Measurements from ENCODE around the gene CD248.

DNA sequence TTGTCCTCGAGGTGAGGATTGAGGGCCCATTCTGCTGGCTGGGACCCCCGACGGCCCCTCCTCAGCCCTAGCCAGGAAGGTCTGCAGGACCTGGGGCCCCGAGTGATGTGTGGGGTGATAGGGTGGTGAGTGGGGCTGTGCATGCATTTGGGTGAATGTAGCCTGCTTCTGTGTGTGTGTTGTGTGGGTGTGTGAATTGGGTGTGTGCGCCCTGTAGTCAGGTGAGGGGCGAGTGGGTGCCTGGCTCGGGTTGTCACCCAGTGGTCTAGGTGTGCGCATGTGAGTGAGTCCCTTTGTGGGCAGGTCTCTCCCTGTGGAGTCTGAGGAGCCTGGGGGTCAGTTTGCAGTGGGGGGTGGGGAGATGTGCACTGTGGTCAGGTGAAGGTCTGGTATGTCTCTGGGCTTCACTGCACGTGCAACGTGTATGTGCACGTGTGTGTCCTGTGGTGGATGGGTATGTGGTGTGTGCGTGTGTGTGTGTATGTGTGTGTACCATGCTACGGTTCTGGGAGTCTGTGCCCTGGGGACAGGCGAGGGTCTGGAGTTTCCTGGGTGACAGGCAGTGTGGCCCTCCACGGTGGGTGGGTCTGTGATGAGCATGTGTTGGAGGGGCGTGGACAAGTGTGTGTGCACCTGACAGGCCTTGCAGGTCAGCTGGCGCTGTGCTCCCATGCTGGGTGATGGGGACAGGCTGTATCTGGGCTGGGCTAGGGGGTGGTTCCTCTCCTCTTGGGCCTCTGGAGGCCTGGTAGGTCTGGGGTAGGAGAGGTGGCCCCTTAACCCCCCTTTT lies 24.1 kb downstream of the CD248 start:
- TF ChIP-seq, protein P1, sequence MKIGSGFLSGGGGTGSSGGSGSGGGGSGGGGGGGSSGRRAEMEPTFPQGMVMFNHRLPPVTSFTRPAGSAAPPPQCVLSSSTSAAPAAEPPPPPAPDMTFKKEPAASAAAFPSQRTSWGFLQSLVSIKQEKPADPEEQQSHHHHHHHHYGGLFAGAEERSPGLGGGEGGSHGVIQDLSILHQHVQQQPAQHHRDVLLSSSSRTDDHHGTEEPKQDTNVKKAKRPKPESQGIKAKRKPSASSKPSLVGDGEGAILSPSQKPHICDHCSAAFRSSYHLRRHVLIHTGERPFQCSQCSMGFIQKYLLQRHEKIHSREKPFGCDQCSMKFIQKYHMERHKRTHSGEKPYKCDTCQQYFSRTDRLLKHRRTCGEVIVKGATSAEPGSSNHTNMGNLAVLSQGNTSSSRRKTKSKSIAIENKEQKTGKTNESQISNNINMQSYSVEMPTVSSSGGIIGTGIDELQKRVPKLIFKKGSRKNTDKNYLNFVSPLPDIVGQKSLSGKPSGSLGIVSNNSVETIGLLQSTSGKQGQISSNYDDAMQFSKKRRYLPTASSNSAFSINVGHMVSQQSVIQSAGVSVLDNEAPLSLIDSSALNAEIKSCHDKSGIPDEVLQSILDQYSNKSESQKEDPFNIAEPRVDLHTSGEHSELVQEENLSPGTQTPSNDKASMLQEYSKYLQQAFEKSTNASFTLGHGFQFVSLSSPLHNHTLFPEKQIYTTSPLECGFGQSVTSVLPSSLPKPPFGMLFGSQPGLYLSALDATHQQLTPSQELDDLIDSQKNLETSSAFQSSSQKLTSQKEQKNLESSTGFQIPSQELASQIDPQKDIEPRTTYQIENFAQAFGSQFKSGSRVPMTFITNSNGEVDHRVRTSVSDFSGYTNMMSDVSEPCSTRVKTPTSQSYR (CRISPR knock-in tag; IDR thresholded peaks at IDR 0.05) = no peak
- TF ChIP-seq ESRRA (CRISPR knock-in tag; IDR thresholded peaks at IDR 0.05; ENCODE audit: borderline replicate concordance) (no peak), ZNF423 (CRISPR knock-in tag; IDR thresholded peaks at IDR 0.05) (no peak), CREB1 (CRISPR knock-in tag; IDR thresholded peaks at IDR 0.05) (no peak)
- TF ChIP-seq, protein P2, sequence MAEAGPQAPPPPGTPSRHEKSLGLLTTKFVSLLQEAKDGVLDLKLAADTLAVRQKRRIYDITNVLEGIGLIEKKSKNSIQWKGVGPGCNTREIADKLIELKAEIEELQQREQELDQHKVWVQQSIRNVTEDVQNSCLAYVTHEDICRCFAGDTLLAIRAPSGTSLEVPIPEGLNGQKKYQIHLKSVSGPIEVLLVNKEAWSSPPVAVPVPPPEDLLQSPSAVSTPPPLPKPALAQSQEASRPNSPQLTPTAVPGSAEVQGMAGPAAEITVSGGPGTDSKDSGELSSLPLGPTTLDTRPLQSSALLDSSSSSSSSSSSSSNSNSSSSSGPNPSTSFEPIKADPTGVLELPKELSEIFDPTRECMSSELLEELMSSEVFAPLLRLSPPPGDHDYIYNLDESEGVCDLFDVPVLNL (CRISPR knock-in tag; IDR thresholded peaks at IDR 0.05; ENCODE audit: borderline replicate concordance, low read depth) = no peak
- TF ChIP-seq, protein P3, sequence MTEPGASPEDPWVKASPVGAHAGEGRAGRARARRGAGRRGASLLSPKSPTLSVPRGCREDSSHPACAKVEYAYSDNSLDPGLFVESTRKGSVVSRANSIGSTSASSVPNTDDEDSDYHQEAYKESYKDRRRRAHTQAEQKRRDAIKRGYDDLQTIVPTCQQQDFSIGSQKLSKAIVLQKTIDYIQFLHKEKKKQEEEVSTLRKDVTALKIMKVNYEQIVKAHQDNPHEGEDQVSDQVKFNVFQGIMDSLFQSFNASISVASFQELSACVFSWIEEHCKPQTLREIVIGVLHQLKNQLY (CRISPR knock-in tag; IDR thresholded peaks at IDR 0.05) = no peak
- TF ChIP-seq, protein P4, sequence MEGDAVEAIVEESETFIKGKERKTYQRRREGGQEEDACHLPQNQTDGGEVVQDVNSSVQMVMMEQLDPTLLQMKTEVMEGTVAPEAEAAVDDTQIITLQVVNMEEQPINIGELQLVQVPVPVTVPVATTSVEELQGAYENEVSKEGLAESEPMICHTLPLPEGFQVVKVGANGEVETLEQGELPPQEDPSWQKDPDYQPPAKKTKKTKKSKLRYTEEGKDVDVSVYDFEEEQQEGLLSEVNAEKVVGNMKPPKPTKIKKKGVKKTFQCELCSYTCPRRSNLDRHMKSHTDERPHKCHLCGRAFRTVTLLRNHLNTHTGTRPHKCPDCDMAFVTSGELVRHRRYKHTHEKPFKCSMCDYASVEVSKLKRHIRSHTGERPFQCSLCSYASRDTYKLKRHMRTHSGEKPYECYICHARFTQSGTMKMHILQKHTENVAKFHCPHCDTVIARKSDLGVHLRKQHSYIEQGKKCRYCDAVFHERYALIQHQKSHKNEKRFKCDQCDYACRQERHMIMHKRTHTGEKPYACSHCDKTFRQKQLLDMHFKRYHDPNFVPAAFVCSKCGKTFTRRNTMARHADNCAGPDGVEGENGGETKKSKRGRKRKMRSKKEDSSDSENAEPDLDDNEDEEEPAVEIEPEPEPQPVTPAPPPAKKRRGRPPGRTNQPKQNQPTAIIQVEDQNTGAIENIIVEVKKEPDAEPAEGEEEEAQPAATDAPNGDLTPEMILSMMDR (IDR thresholded peaks at IDR 0.05) = no peak
- TF ChIP-seq, protein P5, sequence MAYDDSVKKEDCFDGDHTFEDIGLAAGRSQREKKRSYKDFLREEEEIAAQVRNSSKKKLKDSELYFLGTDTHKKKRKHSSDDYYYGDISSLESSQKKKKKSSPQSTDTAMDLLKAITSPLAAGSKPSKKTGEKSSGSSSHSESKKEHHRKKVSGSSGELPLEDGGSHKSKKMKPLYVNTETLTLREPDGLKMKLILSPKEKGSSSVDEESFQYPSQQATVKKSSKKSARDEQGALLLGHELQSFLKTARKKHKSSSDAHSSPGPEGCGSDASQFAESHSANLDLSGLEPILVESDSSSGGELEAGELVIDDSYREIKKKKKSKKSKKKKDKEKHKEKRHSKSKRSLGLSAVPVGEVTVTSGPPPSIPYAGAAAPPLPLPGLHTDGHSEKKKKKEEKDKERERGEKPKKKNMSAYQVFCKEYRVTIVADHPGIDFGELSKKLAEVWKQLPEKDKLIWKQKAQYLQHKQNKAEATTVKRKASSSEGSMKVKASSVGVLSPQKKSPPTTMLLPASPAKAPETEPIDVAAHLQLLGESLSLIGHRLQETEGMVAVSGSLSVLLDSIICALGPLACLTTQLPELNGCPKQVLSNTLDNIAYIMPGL (CRISPR knock-in tag; IDR thresholded peaks at IDR 0.05) = no peak
- TF ChIP-seq, protein P6, sequence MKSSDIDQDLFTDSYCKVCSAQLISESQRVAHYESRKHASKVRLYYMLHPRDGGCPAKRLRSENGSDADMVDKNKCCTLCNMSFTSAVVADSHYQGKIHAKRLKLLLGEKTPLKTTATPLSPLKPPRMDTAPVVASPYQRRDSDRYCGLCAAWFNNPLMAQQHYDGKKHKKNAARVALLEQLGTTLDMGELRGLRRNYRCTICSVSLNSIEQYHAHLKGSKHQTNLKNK (CRISPR knock-in tag; IDR thresholded peaks at IDR 0.05) = no peak
